ENCODE measurements around the gene PCSK7. TPM values are rescaled to one million over a fixed set of nuclear protein-coding genes. Genes with fewer than 3 reads are reported as not detected.

PCSK7 gene
- total RNA-seq, 1 donor from 2014 or later = 14.2 TPM

- H3K36me3 ChIP-seq = peaks cover 16% of the 10 kb centered on the region
- no peak overlapping the region for H3K9ac ChIP-seq
- H3K4me3 ChIP-seq = no peak overlapping the region
- Mint-ChIP-seq H3K27ac (no peak overlapping the region), H3K4me1 (no peaks in the 10 kb centered on the region), H3K36me3 (peaks cover 14% of the 10 kb centered on the region), H3K9me3 (no peaks in the 10 kb centered on the region), H3K4me3 (no peak overlapping the region), H3K27me3 (ENCODE audit: insufficient read depth, low read depth) (peaks cover 2% of the 10 kb centered on the region)
- H3K4me2 ChIP-seq = no peak overlapping the region
- no peak for DNase-seq (ENCODE audit: low spot score)
- TF ChIP-seq EZH2phosphoT487 (IDR thresholded peaks at IDR 0.05) (no peak), EZH2 (IDR thresholded peaks at IDR 0.05) (no peak), CTCF (IDR thresholded peaks at IDR 0.05) (no peak)
- H2AFZ ChIP-seq (replicated peaks) = no peak overlapping the region
- H3F3A ChIP-seq (ENCODE audit: low read depth) = peaks cover 15% of the 10 kb centered on the region
- H3K79me2 ChIP-seq (ENCODE audit: low read depth) = peaks cover 100% of the 10 kb centered on the region
- no peaks in the 10 kb centered on the region for H3K27me3 ChIP-seq
- no peak overlapping the region for H3K27ac ChIP-seq
- peaks cover 87% of the 10 kb centered on the region for H4K20me1 ChIP-seq (ENCODE audit: low read depth)
- H3K4me1 ChIP-seq = no peaks in the 10 kb centered on the region
- no peaks in the 10 kb centered on the region for H3K9me3 ChIP-seq (ENCODE audit: low read depth)
These were observed 74.4 kb downstream of the PCSK7 start for GRCh38 chr11:117157507-117157906.

DNA sequence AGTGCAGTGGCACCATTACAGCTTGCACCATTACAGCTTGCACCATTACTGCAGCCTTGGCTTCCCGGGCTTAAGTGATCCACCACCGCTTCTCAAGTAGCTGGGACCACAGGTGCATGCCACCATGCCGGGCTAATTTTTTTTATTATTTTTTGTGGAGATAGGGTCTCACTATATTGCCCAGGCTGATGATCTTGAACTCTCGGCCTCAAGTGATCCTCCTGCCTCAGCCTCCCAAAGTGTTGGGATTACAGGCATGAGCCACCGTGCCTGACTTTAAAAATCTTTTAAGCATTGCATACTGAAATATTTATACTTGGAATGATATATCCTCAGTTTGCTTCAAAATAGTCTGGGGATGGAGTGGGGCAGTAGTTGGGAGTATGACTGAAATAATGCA is 77.4 kb downstream of the PCSK7 start:
- Histone ChIP-seq H2AFZ (replicated peaks) (no peak overlapping the region), H4K20me1 (ENCODE audit: low read depth) (peaks cover 98% of the 10 kb centered on the region), H3F3A (ENCODE audit: low read depth) (peaks cover 11% of the 10 kb centered on the region), H3K4me1 (no peaks in the 10 kb centered on the region), H3K27ac (no peak overlapping the region), H3K27me3 (no peaks in the 10 kb centered on the region), H3K4me3 (no peak overlapping the region), H3K79me2 (ENCODE audit: low read depth) (peaks cover 100% of the 10 kb centered on the region), H3K36me3 (peaks cover 14% of the 10 kb centered on the region), H3K9me3 (ENCODE audit: low read depth) (peaks cover 3% of the 10 kb centered on the region), H3K4me2 (no peak overlapping the region), H3K9ac (no peak overlapping the region)
- H3K27me3 Mint-ChIP-seq (ENCODE audit: insufficient read depth, low read depth) = peaks cover 2% of the 10 kb centered on the region
- no peak overlapping the region for H3K4me3 Mint-ChIP-seq
- H3K9me3 Mint-ChIP-seq = no peaks in the 10 kb centered on the region
- peaks cover 21% of the 10 kb centered on the region for H3K36me3 Mint-ChIP-seq
- no peak overlapping the region for H3K27ac Mint-ChIP-seq
- no peak for DNase-seq (ENCODE audit: low spot score)
- TF ChIP-seq EZH2 (IDR thresholded peaks at IDR 0.05) (no peak), EZH2phosphoT487 (IDR thresholded peaks at IDR 0.05) (no peak), CTCF (IDR thresholded peaks at IDR 0.05) (no peak)
- no peaks in the 10 kb centered on the region for H3K4me1 Mint-ChIP-seq

Small RNAs within 50 kb of the gene (small RNA-seq; reads per million reads assigned to genes)
- not detected for gene RF00564

Other genes with a start within 250 kb of the PCSK7 start
- 19.7 and 24.4 TPM in 2 replicates for gene SIK3, start 133.6 kb downstream of the PCSK7 start, total RNA-seq (ENCODE audit: low replicate concordance)
- gene PAFAH1B2, start 87.8 kb downstream of the PCSK7 start, total RNA-seq (ENCODE audit: low replicate concordance) = 161 and 203 TPM in 2 replicates
- gene SIDT2, start 53.3 kb downstream of the PCSK7 start, total RNA-seq (ENCODE audit: low replicate concordance) = 13.3 and 20.5 TPM in 2 replicates
- gene TAGLN, start 32.7 kb downstream of the PCSK7 start, total RNA-seq (ENCODE audit: low replicate concordance) = 24.5 and 34.0 TPM in 2 replicates
- gene RNF214, start 598 bp upstream of the PCSK7 start, total RNA-seq (ENCODE audit: low replicate concordance) = 20.9 and 43.6 TPM in 2 replicates
- 7.6 and 10.3 TPM in 2 replicates for gene BACE1-AS, start 59.3 kb upstream of the PCSK7 start, total RNA-seq (ENCODE audit: low replicate concordance)
- gene BACE1, start 84.2 kb upstream of the PCSK7 start, total RNA-seq (ENCODE audit: low replicate concordance) = 8.2 and 16.3 TPM in 2 replicates
- 24.2 and 26.0 TPM in 2 replicates for gene CEP164, start 95.8 kb upstream of the PCSK7 start, total RNA-seq (ENCODE audit: low replicate concordance)

Data from neural progenitor cell (in vitro differentiated cells).